Measurements from ENCODE around the gene SMPD2.

SMPD2 gene

DNA sequence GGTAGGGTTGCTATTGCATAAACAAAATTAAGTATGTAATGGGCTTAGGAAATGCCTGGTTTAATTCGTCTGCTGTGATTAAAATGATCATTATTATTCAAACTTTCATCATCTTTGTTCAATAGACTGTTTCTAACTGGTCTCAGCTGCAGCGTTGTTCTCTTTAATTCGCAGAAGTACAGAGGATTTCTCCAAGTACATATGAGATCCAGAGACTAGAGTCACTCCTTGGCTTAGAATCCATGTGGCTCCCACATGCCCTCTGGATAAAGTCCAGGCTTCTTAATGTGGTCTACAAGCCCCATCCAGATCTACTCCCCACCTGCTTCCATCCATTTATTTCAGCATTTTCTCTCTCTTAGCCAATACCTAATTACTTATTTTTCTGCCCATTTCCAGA is 43.6 kb downstream of the SMPD2 start:
- DNase-seq (ENCODE audit: low spot score): no peak

DNA sequence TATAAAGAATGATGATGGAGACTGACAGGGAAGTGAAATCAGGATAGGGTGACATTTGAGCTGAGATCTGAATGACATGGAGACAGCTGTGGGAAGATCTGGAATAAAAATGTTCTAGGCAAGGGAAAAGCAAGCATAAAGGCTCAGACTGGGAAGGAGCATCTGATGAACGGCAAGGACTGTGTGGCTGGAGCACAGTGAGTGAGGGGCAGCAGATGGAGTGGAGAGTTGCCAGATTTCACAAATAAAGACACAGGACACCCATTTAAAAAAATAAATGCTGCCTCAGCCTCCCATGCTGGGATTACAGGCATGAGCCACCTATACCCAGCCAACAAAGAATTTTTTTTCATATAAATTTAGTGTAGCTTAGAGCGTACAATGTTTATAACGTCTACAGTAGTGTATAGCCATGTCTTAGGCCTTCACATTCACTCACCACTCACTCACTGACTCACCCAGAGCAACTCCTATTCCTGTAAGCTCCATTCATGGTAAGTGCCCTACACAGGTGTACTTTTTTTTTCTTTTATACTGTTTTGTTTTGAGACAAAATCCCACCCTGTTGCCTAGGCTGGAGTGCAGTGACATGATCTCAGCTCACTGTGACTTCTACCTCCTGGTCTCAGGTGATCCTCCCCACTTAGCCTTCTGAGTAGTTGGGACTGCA is 44.9 kb downstream of the SMPD2 start:
- DNase-seq (ENCODE audit: low spot score): no peak

DNA sequence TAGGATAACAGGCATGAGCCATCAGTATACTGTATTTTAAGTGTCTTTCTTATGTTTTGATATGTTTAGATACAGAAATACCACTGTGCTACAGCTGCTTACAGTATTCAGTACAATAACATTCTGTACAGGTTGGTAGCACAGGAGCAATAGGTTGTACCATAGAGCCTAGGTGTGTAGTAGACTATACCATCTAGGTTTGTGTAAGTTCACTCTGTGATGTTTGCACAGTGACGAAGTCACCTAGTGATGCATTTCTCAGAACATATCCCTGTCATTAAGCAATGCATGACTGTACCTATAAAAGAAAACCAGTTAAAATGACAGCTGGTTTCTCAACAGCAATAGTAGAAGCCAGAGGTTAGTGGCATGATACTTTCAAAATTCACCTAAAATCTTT is 45.5 kb downstream of the SMPD2 start:
- DNase-seq (ENCODE audit: low spot score): no peak

DNA sequence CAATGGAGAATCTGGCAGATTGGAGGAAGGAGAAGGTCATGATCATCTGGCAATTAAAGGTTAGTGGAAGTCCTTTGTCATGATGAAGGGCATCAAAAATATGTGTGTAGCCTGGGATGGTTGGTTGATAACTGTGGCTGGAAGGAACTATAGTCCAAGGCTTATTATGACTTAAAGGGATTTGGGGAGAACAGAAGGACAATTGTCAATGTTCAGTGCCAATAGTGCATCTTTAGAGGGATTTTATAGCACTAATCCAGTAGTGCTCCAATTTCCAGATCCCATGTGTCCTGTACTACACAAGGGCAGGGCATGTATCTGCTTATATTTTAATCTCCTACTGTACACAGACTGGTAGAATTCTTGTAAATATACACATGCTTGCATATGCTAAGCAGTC is 47.5 kb downstream of the SMPD2 start:
- DNase-seq (ENCODE audit: low spot score): no peak

DNA sequence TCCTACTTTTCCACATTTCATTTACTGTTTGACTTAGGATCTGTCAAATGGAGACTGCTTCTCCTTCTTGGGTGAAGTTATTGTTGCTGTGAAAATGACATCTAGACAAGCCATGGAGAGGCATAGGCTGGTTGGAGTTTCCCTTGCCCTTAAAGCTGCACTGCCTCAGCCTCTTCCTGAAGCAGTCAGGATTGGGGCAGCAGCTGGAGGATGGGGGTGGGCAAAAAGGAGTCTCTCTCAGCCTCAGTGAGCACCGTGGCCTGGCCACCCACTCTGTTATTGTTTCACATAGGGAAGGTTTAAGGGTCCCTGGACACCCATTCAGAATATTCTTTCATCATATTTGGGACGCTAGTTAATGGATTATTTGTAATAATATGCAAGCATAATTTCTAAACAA is 50.2 kb downstream of the SMPD2 start:
- no peak for DNase-seq (ENCODE audit: low spot score)

DNA sequence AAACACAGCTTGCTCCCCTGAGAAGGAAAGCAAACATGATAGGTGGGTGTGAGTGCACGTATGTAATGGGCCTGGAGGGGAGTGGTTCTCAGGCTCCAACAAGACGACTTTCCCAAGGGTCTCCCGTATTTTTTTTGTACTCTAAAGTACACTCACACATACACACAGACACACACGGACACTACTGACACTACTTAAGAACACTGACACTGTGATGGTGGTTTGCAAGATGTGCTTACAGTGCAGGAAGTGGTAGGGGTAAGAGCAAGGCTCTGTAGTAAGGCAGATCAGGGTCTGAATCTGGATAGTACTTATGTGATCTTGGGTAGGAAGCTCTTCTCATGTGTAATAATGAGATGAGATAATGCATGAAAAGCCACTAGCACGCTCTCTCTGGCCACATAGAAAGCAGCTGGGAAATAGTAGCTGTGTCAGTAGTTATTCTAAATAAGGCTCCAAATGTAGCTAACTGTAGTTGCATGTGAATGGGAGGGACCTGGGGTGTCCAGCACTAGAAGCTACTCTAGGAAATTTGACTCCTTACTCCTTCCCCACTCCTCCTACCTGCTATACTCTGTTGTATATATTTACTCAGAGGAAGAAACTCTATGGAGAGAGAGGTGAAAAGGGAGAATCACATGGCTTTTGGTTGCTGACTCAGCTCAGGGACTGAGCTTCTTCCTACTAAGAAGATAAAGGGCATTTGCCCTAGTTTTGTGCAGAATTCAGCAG is 50.8 kb downstream of the SMPD2 start:
- no peak for DNase-seq (ENCODE audit: low spot score)
